Subcutaneous adipose tissue (tissue), 4 donors: ENCODE data around the gene CMYA5. TPM values are rescaled to one million over a fixed set of nuclear protein-coding genes. Genes with fewer than 3 reads are reported as not detected.

ENCODE experiments used
- CTCF ChIP-seq: fragments of 450-650 bp; IDR thresholded peaks from one replicate; pipeline ENCODE4 v1.5.1; 2016; ENCODE audit warnings: low read depth, mild to moderate bottlenecking, control low read depth, antibody characterized with exemption, moderate library complexity
- total RNA-seq, 4 donors: library from RNA; depleted of rRNA; stranded (reverse); fragments of >200 nt; gene quantifications; one replicate each; pipeline ENCODE4 v1.1.0, GENCODE V29; 2016

The CMYA5 gene
- total RNA-seq, 4 donors from 2014 or later, result 3.4 to 10.5 (median 8.9) TPM

DNA sequence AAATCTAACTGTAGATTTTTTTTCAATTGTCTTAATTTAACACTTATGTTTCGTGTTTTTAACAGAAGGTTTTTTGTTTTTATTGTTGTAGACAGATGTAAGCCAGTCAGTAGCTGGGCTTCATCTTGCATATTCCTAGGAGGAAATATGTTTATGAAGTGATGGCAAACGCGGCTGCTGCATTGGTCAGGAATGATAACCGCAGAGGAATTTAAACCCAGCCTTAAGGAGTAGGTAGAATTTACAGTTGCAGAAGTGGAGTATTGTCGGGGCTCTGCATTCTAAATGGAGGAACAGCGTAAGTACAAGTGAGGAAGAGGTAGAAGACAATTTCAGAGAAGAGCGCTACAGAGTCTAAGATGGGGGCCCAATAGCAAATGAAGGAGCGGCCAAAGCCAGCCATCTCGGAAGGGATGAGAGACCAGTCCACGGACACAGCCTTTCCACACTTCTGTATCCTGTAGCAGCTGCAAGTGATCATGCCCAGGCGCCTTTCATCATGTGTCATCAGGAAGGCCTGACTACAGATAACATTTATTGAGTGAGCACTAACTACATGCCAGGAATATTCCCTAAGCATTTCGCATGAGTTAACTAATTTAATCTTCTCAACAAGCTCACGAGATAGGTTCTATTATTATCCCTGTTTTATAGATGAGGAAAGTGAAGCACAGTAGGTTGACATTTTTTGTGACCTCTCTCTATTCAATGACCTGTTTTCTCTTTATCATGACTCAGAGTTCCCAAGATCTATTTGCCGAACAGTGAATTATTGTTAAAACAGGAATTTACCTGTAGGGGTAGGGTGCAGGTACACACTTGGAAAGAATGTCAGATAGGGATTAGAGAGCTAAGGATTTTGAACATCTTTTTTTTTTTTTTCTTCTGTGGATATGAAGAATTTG is 38.1 kb downstream of the CMYA5 start:
- TF ChIP-seq CTCF, result no peak

GRCh38 chr5:79728396-79728795 is 38.8 kb downstream of the CMYA5 start:
- TF ChIP-seq CTCF, result no peak

- no peak for TF ChIP-seq CTCF
Observed at GRCh38 chr5:79729679-79730078, 40.0 kb downstream of the CMYA5 start.

DNA sequence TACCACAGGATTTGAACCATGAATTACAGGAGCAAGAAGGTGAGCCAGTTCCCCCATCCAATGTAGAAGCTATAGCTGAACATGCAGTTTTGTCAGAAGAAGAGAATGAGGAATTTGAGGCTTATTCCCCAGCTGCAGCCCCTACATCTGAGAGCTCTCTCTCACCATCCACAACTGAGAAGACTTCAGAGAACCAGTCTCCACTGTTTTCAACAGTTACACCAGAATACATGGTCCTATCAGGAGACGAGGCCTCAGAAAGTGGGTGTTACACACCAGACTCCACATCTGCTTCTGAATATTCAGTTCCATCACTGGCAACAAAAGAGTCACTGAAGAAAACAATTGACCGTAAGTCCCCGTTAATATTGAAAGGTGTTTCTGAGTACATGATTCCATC is 40.9 kb downstream of the CMYA5 start:
- TF ChIP-seq CTCF, result no peak

DNA sequence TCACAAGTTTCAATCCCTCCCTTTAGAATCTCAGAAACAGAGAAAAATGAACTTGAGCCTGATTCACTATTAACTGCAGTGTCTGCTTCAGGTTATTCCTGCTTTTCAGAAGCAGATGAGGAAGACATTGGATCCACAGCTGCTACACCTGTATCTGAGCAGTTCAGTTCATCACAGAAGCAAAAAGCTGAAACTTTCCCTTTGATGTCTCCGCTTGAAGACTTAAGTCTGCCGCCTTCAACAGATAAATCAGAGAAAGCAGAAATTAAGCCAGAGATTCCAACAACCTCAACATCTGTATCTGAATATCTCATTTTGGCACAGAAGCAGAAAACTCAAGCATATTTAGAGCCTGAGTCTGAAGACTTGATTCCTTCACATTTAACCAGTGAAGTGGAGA is 42.1 kb downstream of the CMYA5 start:
- no peak for TF ChIP-seq CTCF

DNA sequence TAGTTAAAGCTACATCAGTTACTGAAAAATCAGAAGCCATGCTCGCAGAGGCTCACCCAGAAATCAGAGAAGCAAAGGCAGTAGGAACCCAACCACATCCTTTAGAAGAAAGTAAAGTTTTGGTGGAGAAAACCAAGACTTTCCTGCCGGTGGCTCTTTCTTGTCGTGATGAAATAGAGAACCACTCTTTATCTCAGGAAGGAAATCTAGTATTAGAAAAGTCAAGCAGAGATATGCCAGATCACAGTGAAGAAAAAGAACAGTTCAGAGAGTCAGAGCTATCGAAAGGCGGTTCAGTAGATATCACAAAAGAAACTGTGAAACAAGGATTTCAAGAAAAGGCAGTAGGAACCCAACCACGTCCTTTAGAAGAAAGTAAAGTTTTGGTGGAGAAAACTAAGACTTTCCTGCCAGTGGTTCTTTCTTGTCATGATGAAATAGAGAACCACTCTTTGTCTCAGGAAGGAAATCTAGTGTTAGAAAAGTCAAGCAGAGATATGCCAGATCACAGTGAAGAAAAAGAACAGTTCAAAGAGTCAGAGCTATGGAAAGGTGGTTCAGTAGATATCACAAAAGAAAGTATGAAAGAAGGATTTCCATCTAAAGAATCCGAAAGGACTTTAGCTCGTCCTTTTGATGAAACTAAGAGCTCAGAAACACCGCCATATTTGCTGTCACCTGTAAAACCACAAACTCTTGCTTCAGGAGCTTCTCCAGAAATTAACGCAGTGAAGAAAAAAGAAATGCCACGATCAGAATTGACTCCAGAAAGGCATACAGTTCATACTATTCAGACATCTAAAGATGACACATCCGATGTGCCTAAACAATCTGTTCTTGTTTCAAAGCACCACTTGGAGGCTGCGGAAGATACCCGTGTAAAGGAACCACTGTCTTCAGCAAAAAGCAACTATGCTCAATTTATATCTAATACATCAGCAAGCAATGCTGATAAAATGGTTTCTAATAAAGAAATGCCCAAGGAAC is 47.2 kb downstream of the CMYA5 start:
- no peak for TF ChIP-seq CTCF

DNA sequence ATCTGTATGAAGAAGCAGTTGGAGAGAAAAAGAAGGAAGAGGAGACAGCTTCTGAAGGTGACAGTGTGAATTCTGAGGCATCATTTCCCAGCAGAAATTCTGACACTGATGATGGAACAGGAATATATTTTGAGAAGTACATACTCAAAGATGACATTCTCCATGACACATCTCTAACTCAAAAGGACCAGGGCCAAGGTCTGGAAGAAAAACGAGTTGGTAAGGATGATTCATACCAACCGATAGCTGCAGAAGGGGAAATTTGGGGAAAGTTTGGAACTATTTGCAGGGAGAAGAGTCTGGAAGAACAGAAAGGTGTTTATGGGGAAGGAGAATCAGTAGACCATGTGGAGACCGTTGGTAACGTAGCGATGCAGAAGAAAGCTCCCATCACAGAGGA is 48.7 kb downstream of the CMYA5 start:
- no peak for TF ChIP-seq CTCF
